ENCODE results near the gene CTSF. TPM values are rescaled to one million over a fixed set of nuclear protein-coding genes. Genes with fewer than 3 reads are reported as not detected.

Gene CTSF
- total RNA-seq, 2 experiments from 2014 or later, result not detected

DNA sequence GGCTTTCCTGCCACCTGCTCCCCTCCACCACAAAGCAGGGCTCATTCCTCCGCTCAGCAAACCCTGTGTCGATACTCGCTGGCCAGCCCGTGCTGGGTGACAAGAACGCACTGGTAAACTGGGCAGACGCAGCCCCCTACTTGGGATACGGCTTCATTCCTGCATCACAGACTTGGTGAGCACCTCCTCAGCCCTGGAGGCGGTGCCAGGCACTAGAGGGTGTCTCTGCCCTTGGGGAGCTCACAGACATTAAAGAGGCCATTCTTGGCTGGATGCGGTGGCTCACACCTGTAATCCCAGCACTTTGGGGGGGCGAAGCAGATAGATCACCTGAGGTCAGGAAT is 28.6 kb downstream of the CTSF start:
- Histone ChIP-seq H3K79me2 (ENCODE audit: insufficient read depth, low read depth, low read length) (peaks cover 3% of the 10 kb centered on the region; the same call in 1 of the 2 replicates), H4K20me1 (ENCODE audit: insufficient read depth, low read length) (no peaks in the 10 kb centered on the region), H2AFZ (ENCODE audit: low read length) (no peak overlapping the region), H3K4me3 (ENCODE audit: low read depth, low read length, poor library complexity, severe bottlenecking) (no peak overlapping the region), H3K27ac (ENCODE audit: low read depth, low read length, poor library complexity, severe bottlenecking) (no peak overlapping the region), H3K4me1 (ENCODE audit: insufficient read depth, low read length, poor library complexity, severe bottlenecking) (peaks cover 17% of the 10 kb centered on the region), H3K9me3 (ENCODE audit: low read length) (no peaks in the 10 kb centered on the region), H3K36me3 (ENCODE audit: insufficient read depth, low read length) (peaks cover 21% of the 10 kb centered on the region), H3K9me2 (ENCODE audit: insufficient read depth, low read length) (no peaks in the 10 kb centered on the region), H3K4me2 (ENCODE audit: low read length) (no peak overlapping the region)
- TF ChIP-seq CTCF (conservative IDR thresholded peaks at IDR 0.05; ENCODE audit: low read length) (no peak), EZH2phosphoT487 (IDR thresholded peaks at IDR 0.05; ENCODE audit: borderline replicate concordance, low read depth, low read length) (no peak)
- CTCF ChIA-PET (ENCODE audit: unreplicated experiment), result no interaction called here
- DNase-seq (ENCODE audit: low spot score), result no peak
- intact Hi-C loops (cut with micrococcal nuclease; ENCODE audit: unreplicated experiment), result loop anchor here (5.0 kb wide), 1 partner anchor 77 kb away; the partner anchor contains the start of gene RBM14
- BruUV-seq (replicated peaks), result no TSS peak
- POLR2A ChIA-PET, result interaction anchor here (0.7 kb wide), 1 partner anchor 133 kb away, joined by 3 read pairs; no protein-coding TSS in a partner anchor

- Histone ChIP-seq H4K20me1 (ENCODE audit: insufficient read depth, low read length) (no peaks in the 10 kb centered on the region), H3K4me1 (ENCODE audit: insufficient read depth, low read length, poor library complexity, severe bottlenecking) (peaks cover 12% of the 10 kb centered on the region), H3K9me2 (ENCODE audit: insufficient read depth, low read length) (no peaks in the 10 kb centered on the region), H3K36me3 (ENCODE audit: insufficient read depth, low read length) (peaks cover 21% of the 10 kb centered on the region), H3K79me2 (ENCODE audit: insufficient read depth, low read depth, low read length) (no peaks in the 10 kb centered on the region), H3K9me3 (ENCODE audit: low read length) (no peaks in the 10 kb centered on the region), H3K27ac (ENCODE audit: low read depth, low read length, poor library complexity, severe bottlenecking) (no peak overlapping the region), H3K4me3 (ENCODE audit: low read depth, low read length, poor library complexity, severe bottlenecking) (no peak overlapping the region), H3K4me2 (ENCODE audit: low read length) (no peak overlapping the region), H2AFZ (ENCODE audit: low read length) (no peak overlapping the region)
- intact Hi-C loops (cut with micrococcal nuclease; ENCODE audit: unreplicated experiment), result no loop called here
- DNase-seq (ENCODE audit: low spot score), result no peak
- TF ChIP-seq CTCF (conservative IDR thresholded peaks at IDR 0.05; ENCODE audit: low read length), result no peak
- TF ChIP-seq EZH2phosphoT487 (IDR thresholded peaks at IDR 0.05; ENCODE audit: borderline replicate concordance, low read depth, low read length), result no peak
- BruUV-seq (replicated peaks), result no TSS peak
- CTCF ChIA-PET (ENCODE audit: unreplicated experiment), result no interaction called here
- POLR2A ChIA-PET, result no interaction called here
Observed at GRCh38 chr11:66539170-66539869, 29.1 kb downstream of the CTSF start.

- no peaks in the 10 kb centered on the region for H4K20me1 ChIP-seq (ENCODE audit: insufficient read depth, low read length)
- no peaks in the 10 kb centered on the region for H3K79me2 ChIP-seq (ENCODE audit: insufficient read depth, low read depth, low read length)
- H3K4me2 ChIP-seq (ENCODE audit: low read length), result no peak overlapping the region
- no TSS peak for BruUV-seq (replicated peaks)
- intact Hi-C loops (cut with micrococcal nuclease; ENCODE audit: unreplicated experiment), result no loop called here
- H3K4me3 ChIP-seq (ENCODE audit: low read depth, low read length, poor library complexity, severe bottlenecking), result no peak overlapping the region
- H3K9me3 ChIP-seq (ENCODE audit: low read length), result no peaks in the 10 kb centered on the region
- H3K4me1 ChIP-seq (ENCODE audit: insufficient read depth, low read length, poor library complexity, severe bottlenecking), result no peaks in the 10 kb centered on the region
- TF ChIP-seq EZH2phosphoT487 (IDR thresholded peaks at IDR 0.05; ENCODE audit: borderline replicate concordance, low read depth, low read length) (no peak), CTCF (conservative IDR thresholded peaks at IDR 0.05; ENCODE audit: low read length) (no peak)
- CTCF ChIA-PET (ENCODE audit: unreplicated experiment), result no interaction called here
- H3K36me3 ChIP-seq (ENCODE audit: insufficient read depth, low read length), result peaks cover 9% of the 10 kb centered on the region
- H3K27ac ChIP-seq (ENCODE audit: low read depth, low read length, poor library complexity, severe bottlenecking), result no peak overlapping the region
- H2AFZ ChIP-seq (ENCODE audit: low read length), result no peak overlapping the region
- POLR2A ChIA-PET, result interaction anchor here (0.5 kb wide), 1 partner anchor 190 kb away, joined by 3 read pairs; no protein-coding TSS in a partner anchor
- H3K9me2 ChIP-seq (ENCODE audit: insufficient read depth, low read length), result no peaks in the 10 kb centered on the region
- DNase-seq (ENCODE audit: low spot score), result no peak
Observed at GRCh38 chr11:66532784-66533183, 35.6 kb downstream of the CTSF start.
